Stimulated activated CD8-positive, alpha-beta memory T cell treated with anti-CD3 and anti-CD28 coated beads, Interleukin-15, amount 100 ng/mL, for 1 hour (primary cell): ENCODE results near the gene ADAT3.

Source experiments
- DNase-seq: peaks from one replicate; pipeline ENCODE4 v3.0.0-alpha.2; 2020; ENCODE audit warnings: low read depth

Gene ADAT3

GRCh38 chr19:1905110-1905862, at the start of gene ADAT3, which contains the start of gene SCAMP4:
Gene ADAT3 (plus strand): TSS chr19:1905399. CDS start chr19:1912048, 6,649 bp downstream.
Gene SCAMP4 (plus strand): TSS chr19:1905399. CDS start chr19:1915020, 9,621 bp downstream.
- peak; percentile 94 for DNase-seq

- no peak for DNase-seq
These were observed 49.4 kb upstream of the ADAT3 start for GRCh38 chr19:1855828-1856255.

- DNase-seq, result no peak
These were observed 48.9 kb upstream of the ADAT3 start for GRCh38 chr19:1856345-1856697.

GRCh38 chr19:1856698-1857603, 48.2 kb upstream of the ADAT3 start:
- no peak for DNase-seq

- DNase-seq, result no peak
These were observed 47.4 kb upstream of the ADAT3 start for GRCh38 chr19:1857648-1858326.

- no peak for DNase-seq
These were observed 46.7 kb upstream of the ADAT3 start for GRCh38 chr19:1858412-1859081.

GRCh38 chr19:1859331-1859781, 45.8 kb upstream of the ADAT3 start:
- DNase-seq, result no peak

- no peak for DNase-seq
These were observed 45.0 kb upstream of the ADAT3 start for GRCh38 chr19:1860042-1860775.

GRCh38 chr19:1860821-1861598, 44.2 kb upstream of the ADAT3 start:
- DNase-seq, result no peak

- DNase-seq, result no peak
These were observed 43.6 kb upstream of the ADAT3 start for GRCh38 chr19:1861599-1862031.

GRCh38 chr19:1862068-1862423, 43.2 kb upstream of the ADAT3 start:
- no peak for DNase-seq

- no peak for DNase-seq
These were observed 42.5 kb upstream of the ADAT3 start for GRCh38 chr19:1862424-1863327.

GRCh38 chr19:1863328-1863637, 41.9 kb upstream of the ADAT3 start, which contains the start of gene KLF16:
Gene KLF16 (minus strand): TSS chr19:1863579. CDS start chr19:1863497, 82 bp downstream.
- DNase-seq, result no peak

- peak; percentile 76 for DNase-seq
These were observed 41.3 kb upstream of the ADAT3 start for GRCh38 chr19:1863638-1864479.

GRCh38 chr19:1864480-1865171, 40.6 kb upstream of the ADAT3 start:
- no peak for DNase-seq

GRCh38 chr19:1865172-1866010, 39.8 kb upstream of the ADAT3 start:
- no peak for DNase-seq
